RKO (cell line): ENCODE measurements around the gene GLRX3.

ENCODE experiments used
- DNase-seq: peaks from one replicate; pipeline ENCODE4 v3.0.0-alpha.2; 2016; ENCODE audit warnings: low spot score

GLRX3 gene

DNA sequence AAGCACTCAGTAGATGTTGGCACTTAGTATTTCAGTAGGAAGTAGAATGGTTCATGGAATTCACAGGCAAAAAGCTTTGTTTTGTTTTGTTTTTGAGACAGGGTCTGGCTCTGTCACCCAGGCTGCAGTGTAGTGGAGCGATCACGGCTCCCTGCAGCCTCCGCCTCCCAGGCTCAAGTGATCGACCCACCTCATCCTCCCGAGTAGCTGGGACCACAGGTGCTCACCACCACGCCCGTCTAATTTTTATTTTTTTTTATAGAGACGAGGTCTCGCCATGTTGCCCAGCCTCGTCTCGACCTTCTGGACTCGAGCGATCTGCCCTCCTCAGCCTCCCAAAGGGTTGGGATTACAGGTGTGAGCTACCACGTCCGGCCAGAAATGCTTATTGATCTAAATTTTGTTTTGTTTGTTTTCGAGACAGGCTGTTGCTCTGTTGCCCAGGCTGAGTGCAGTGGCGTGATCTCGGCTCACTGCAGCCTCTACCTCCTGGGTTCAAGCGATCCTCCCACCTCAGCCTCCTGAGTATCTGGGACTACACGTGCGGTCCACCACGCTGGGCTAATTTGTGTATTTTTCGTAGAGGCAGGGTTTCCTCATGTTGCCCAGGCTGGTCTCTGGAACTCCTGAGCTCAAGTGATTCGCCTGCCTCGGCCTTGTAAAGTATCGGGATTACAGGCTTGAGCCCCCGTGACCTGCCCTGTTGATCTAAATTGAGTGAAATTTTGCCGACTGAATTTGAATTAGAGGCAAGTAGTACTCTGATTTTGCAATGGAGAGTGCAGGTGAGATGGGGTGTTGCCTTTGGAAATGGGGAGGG is 1.7 kb downstream of the GLRX3 start:
- peak; percentile 11 for DNase-seq

DNA sequence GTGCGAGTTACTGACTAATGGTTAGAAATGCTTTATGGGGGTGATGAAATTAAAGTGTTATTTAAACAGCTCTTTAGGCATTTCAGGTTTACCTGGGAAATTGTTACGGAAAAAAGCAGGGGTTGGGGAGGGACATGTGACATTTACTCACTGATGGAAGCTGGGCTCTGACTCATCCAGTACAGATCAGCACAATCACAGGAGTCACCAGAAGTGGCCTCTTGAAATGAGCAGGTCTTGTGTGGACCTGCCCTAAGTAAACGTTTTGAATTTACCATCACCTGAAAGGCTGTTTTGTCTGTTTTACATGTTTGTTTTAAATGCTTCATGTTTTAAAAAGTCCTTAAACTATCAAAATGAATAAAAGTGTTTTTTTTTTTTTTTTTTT is 2.3 kb downstream of the GLRX3 start:
- DNase-seq: peak; percentile 92

GRCh38 chr10:130140425-130140824 is 4.2 kb downstream of the GLRX3 start:
- DNase-seq: no peak

- no peak for DNase-seq
Measured at GRCh38 chr10:130141038-130141437, 4.8 kb downstream of the GLRX3 start.

GRCh38 chr10:130141460-130141859 is 5.3 kb downstream of the GLRX3 start:
- DNase-seq: peak; percentile 16

GRCh38 chr10:130141878-130142277 is 5.7 kb downstream of the GLRX3 start:
- no peak for DNase-seq

DNA sequence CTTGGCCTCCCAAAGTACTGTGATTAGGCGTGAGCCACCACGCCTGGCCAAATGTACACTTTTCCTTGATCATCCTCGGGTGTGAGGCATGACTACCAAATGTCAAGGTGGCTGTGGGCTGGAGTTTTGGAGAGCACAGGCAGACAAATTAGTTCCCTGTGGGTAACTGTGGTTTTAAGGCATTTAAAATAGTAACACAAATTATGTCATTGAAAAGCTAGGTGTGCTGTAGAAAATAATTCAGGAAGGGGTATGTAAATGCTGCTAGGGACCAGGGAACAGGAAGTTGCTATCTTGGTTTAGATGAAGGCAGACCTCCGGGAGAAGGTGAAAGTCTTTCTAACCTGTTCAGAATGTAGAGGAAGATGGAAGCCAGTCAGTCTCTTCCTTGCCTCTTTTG is 9.9 kb downstream of the GLRX3 start:
- no peak for DNase-seq

DNA sequence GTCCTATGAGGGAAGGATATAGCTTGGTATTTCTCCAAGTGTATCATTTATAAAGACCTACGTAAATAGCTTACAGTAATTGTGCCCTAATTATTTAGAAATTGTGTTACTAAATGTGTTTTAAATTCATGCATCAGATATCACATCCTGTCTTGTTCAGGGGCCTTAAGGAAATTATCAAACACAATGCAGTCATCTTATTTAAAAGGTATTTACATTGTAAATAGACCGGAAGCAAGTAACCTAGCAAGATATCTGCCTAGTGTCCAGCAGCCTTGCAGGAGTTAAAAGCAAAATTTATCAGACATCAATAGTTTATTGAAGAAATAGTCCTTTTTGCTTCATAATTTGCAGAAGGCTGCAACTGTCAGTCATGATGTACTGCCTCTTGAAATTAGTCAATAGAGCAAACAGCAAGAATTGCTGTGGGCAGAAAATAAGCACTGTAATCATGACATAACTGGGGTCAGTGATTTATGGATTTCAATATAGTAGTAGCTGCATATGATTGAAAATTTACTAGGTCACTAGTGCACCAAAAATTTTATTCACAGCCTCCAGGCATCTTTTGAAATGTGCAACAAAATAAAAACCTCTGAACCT is 23.1 kb downstream of the GLRX3 start:
- no peak for DNase-seq

DNA sequence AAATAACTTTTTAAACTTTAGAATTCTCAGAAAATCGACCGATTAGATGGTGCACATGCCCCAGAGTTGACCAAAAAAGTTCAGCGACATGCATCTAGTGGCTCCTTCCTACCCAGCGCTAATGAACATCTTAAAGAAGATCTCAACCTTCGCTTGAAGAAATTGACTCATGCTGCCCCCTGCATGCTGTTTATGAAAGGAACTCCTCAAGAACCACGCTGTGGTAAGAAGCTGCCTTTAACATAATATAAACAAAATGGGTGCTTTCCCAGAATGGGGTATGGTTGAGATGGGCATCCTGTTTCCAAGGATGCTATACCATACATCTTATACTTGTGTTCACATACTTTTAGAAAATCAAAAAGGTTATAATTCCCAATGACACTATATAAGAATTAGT is 24.6 kb downstream of the GLRX3 start:
- DNase-seq: no peak

DNA sequence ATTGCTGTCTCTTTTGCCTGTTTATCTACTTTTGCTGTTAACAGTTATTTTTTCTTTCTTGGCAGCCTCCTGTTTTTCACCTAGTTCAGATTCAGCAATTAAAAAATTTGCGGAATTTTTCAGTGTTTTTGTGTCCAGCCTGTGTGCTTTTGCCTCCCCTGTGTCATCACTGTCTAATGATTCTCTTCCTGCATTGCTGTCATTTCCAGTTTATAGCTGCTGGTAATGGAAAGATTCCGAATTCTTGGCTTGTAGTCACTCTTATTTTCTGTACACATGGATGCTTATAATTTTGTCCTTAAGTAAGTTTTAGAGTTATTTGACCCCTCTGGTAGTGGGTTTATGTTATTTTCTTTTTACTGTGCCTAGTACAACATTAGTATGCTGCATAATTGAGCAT is 25.1 kb downstream of the GLRX3 start:
- DNase-seq: no peak

DNA sequence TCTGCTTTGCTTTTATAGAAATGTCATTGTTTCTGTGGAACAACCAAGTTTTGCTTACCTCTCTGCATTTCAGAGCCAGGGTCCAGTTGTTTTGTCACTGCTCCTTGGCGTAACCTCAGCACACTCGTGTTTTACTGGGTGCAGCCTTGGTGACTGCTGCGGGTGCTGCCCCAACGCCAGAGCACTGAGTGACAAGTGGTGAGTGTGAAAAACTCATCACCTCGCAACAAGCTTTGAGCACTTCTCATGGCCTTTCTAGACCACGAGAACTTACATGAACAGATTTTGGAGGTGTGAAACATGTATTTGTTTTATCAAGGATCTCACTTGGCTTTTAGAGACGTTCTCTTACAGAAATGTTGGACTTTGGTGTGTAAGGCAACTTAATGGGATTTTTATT is 31.0 kb downstream of the GLRX3 start:
- no peak for DNase-seq

- DNase-seq: no peak
Measured at GRCh38 chr10:130167707-130168106, 31.5 kb downstream of the GLRX3 start.

DNA sequence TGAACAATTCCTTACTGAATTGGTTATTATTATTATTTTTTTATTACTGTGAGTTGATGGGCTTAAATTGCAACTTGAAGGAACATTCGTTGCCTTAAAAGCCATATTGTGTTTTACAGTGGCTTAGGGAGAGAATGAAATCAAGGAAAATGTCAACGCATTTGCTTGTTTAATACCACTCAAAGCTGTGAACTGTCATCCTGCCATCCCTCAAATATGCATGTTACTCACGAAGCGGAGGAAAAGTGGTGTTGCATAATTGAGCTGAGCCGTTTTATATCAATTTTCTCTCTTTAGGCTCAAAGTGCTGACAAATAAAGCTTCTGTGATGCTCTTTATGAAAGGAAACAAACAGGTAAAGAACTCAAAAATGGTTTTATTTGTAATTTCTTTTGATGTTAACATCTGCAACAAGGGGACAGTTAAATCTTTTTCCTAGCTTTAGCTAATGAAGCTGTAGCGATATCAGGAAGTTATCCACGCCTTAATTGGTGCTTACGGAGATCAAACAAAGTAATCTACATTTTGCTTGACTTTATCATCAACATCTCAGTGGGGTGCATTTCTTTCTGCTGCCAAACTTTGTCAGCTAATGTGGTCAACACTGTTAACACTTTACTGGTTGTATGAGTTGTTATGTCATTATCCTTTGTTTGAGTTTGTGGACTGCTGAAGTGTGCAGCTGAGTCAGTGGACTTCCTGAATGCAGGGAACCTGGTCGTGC is 33.1 kb downstream of the GLRX3 start:
- no peak for DNase-seq

- DNase-seq: no peak
Measured at GRCh38 chr10:130171196-130171595, 35.0 kb downstream of the GLRX3 start.

DNA sequence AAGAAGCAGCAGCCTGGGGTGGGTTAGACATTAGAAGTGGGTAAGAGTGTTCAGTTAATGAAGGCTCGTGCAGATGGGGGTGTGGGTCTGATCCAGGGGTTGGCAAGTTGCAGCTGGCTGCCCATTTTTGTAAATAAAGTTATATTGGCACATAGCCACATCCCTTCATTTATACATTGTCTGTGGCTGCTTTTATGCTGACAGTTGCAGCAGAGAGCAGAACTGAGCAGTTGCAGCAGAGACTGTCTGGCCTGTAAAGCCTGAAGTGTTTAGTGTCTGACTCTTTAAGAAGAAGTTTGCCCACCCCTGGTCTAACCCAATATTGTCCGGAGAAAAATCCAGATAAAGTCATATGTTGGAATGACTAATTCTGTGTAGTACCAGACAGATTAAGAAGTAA is 38.1 kb downstream of the GLRX3 start:
- DNase-seq: no peak

DNA sequence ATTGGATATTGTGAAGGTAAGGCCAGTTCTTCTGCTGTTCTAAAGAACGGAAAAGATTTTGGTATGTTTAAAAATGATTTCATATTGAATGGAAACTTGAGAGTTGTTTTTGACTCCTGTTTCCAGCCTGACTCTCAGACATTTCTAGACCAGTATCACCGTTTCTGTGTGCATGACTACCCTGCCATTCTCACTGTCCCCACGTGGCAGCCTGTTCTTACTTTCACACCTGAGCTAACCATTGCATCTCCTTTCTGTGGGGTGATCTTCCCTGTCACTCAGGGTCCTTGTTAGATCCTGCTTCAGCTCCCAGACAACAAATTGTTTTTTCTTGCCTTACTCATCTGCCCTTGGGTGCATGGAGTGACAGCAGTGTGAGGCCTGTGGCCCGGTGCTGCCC is 38.9 kb downstream of the GLRX3 start:
- no peak for DNase-seq

DNA sequence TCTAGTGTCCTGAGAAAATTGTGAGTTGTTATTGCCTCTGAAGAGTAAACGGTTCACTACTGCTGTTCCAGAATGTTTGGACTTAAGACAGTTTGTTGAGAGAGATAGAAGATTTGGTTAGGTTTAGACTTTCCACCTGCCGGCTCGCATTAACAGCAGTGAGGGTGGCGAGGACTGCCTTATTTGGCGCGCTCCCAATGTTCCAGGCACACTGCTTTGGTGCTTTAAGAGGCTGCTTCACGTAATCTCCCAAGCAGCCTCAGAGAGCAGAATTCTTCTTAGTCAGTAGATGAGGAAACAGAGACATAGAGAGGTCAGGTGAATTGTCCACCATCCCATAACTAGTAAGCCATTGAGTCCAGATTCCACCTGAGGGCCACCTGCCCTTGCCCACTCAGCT is 41.1 kb downstream of the GLRX3 start:
- DNase-seq: no peak

- peak; percentile 75 for DNase-seq
Measured at GRCh38 chr10:130179640-130180039, 43.4 kb downstream of the GLRX3 start.

DNA sequence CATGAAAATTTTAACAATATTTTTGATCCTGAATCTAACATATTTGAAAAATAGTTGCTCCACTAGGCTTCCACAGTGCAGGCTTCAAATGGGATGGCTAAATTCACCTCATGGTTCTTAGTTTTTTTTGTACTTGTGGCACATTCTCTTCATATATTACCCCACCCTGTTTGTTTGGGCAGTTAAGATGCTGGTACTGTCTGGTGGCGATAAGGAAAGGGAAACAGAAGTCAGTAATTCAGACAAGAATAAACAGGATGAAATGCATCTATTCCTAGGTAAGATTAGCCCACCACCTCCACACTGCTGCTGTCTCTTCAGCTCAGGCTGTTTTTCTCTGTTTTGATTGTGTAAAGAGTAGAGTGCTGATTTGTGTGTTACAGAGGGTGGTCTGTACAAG is 44.2 kb downstream of the GLRX3 start:
- no peak for DNase-seq

GRCh38 chr10:130181858-130182257 is 45.7 kb downstream of the GLRX3 start:
- DNase-seq: no peak

GRCh38 chr10:130185591-130185990 is 49.4 kb downstream of the GLRX3 start:
- no peak for DNase-seq

- DNase-seq: no peak
Measured at GRCh38 chr10:130188195-130189175, 52.3 kb downstream of the GLRX3 start.
